MM.1S (cell line): ENCODE results near the gene CDK5RAP2.

Source experiments
- DNase-seq: peaks from one replicate; pipeline ENCODE4 v3.0.0-alpha.2; 2015
- H2AFZ ChIP-seq: fragments of 300-600 bp; sonication (generic); 2 replicates; pipeline ENCODE4 v1.6.0; 2016; ENCODE audit warnings: antibody characterized with exemption, low read length
- H3F3A ChIP-seq: fragments of 300-600 bp; sonication (generic); 2 replicates; pipeline ENCODE4 v1.6.1; 2016; ENCODE audit warnings: mild to moderate bottlenecking, antibody characterized with exemption, low read length, moderate library complexity, mixed read lengths; ENCODE audit not compliant: insufficient read depth
- H3K27ac ChIP-seq: fragments of 300-600 bp; sonication (generic); 2 replicates; pipeline ENCODE4 v1.5.1; 2016; ENCODE audit warnings: mild to moderate bottlenecking, low read length
- H3K27me3 ChIP-seq: fragments of 300-600 bp; sonication (generic); replicated peaks from 2 replicates; pipeline ENCODE4 v1.6.0; 2016; ENCODE audit warnings: low read length; ENCODE audit not compliant: insufficient read depth
- H3K36me3 ChIP-seq: fragments of 300-600 bp; sonication (generic); replicated peaks from 2 replicates; pipeline ENCODE4 v1.6.1; 2016; ENCODE audit warnings: mild to moderate bottlenecking, low read length, mixed read lengths; ENCODE audit not compliant: insufficient read depth
- H3K4me1 ChIP-seq: fragments of 300-600 bp; sonication (generic); 2 replicates; pipeline ENCODE4 v1.6.1; 2016; ENCODE audit warnings: low read length, mixed read lengths
- H3K4me2 ChIP-seq: fragments of 300-600 bp; sonication (generic); 2 replicates; pipeline ENCODE4 v1.6.0; 2016; ENCODE audit warnings: low read depth, low read length
- H3K4me3 ChIP-seq: fragments of 300-600 bp; sonication (generic); 2 replicates; pipeline ENCODE4 v1.5.1; 2016; ENCODE audit warnings: low read length, mixed read lengths
- H3K79me2 ChIP-seq: fragments of 300-600 bp; sonication (generic); 2 replicates; pipeline ENCODE4 v1.6.1; 2016; ENCODE audit warnings: mixed run types, low read length, mixed read lengths
- H3K9ac ChIP-seq: fragments of 300-600 bp; sonication (generic); 2 replicates; pipeline ENCODE4 v1.6.1; 2016; ENCODE audit warnings: low read length, mixed read lengths
- H3K9me2 ChIP-seq: fragments of 300-600 bp; sonication (generic); replicated peaks from 2 replicates; pipeline ENCODE4 v1.6.1; 2016; ENCODE audit warnings: mild to moderate bottlenecking, low read length, mixed read lengths; ENCODE audit not compliant: insufficient read depth
- H3K9me3 ChIP-seq: fragments of 300-600 bp; sonication (generic); replicated peaks from 2 replicates; pipeline ENCODE4 v1.6.1; 2016; ENCODE audit warnings: mild to moderate bottlenecking, low read length, mixed read lengths; ENCODE audit not compliant: insufficient read depth
- H4K20me1 ChIP-seq: fragments of 300-600 bp; sonication (generic); 2 replicates; pipeline ENCODE4 v1.6.1; 2016; ENCODE audit warnings: mild to moderate bottlenecking, low read length, moderate library complexity, mixed read lengths; ENCODE audit not compliant: insufficient read depth
- EZH2 ChIP-seq: fragments of 300-600 bp; sonication (generic); optimal IDR thresholded peaks from 2 replicates; pipeline ENCODE3; 2017; ENCODE audit warnings: low read depth, mild to moderate bottlenecking, antibody characterized with exemption, low read length, mixed read lengths
- EZH2phosphoT487 ChIP-seq: fragments of 300-600 bp; sonication (generic); IDR thresholded peaks from 2 replicates; pipeline ENCODE4 v1.6.1; 2018; ENCODE audit warnings: antibody characterized with exemption, low read length
- TF ChIP-seq, protein P1 (sequence below): fragments of 300-600 bp; sonication (generic); IDR thresholded peaks from 2 replicates; pipeline ENCODE4 v1.5.1; 2016; ENCODE audit warnings: antibody characterized with exemption, low read length, mixed read lengths

The CDK5RAP2 gene

GRCh38 chr9:120376101-120376500 lies 203.9 kb downstream of the CDK5RAP2 start:
- Histone ChIP-seq H3K27me3 (no peaks in the 10 kb centered on the region), H3K4me3 (no peak overlapping the region), H3K79me2 (no peaks in the 10 kb centered on the region)

GRCh38 chr9:120375316-120375715 lies 204.7 kb downstream of the CDK5RAP2 start:
- Histone ChIP-seq H3K9me2 (no peaks in the 10 kb centered on the region), H3K27ac (no peak overlapping the region), H3K9ac (no peak overlapping the region), H3F3A (no peaks in the 10 kb centered on the region), H3K4me3 (no peak overlapping the region), H4K20me1 (no peaks in the 10 kb centered on the region), H2AFZ (no peak overlapping the region), H3K4me1 (no peaks in the 10 kb centered on the region), H3K4me2 (no peak overlapping the region), H3K27me3 (no peaks in the 10 kb centered on the region), H3K9me3 (no peaks in the 10 kb centered on the region), H3K36me3 (no peaks in the 10 kb centered on the region), H3K79me2 (no peaks in the 10 kb centered on the region)
- TF ChIP-seq EZH2 (no peak), EZH2phosphoT487 (no peak)
- TF ChIP-seq, protein P1, sequence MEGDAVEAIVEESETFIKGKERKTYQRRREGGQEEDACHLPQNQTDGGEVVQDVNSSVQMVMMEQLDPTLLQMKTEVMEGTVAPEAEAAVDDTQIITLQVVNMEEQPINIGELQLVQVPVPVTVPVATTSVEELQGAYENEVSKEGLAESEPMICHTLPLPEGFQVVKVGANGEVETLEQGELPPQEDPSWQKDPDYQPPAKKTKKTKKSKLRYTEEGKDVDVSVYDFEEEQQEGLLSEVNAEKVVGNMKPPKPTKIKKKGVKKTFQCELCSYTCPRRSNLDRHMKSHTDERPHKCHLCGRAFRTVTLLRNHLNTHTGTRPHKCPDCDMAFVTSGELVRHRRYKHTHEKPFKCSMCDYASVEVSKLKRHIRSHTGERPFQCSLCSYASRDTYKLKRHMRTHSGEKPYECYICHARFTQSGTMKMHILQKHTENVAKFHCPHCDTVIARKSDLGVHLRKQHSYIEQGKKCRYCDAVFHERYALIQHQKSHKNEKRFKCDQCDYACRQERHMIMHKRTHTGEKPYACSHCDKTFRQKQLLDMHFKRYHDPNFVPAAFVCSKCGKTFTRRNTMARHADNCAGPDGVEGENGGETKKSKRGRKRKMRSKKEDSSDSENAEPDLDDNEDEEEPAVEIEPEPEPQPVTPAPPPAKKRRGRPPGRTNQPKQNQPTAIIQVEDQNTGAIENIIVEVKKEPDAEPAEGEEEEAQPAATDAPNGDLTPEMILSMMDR: no peak
- no peak for DNase-seq

More at GRCh38 chr9:120376101-120376500, 203.9 kb downstream of the CDK5RAP2 start:
- no peaks in the 10 kb centered on the region for H3K9me2 ChIP-seq
- H4K20me1 ChIP-seq: no peaks in the 10 kb centered on the region
- H3K9me3 ChIP-seq: no peaks in the 10 kb centered on the region
- no peak for DNase-seq
- TF ChIP-seq EZH2phosphoT487 (no peak), EZH2 (no peak)
- TF ChIP-seq, protein P1: no peak
- no peaks in the 10 kb centered on the region for H3F3A ChIP-seq
- H3K4me2 ChIP-seq: no peak overlapping the region
- no peak overlapping the region for H3K9ac ChIP-seq
- no peaks in the 10 kb centered on the region for H3K4me1 ChIP-seq
- no peak overlapping the region for H3K27ac ChIP-seq
- H2AFZ ChIP-seq: no peak overlapping the region
- no peaks in the 10 kb centered on the region for H3K36me3 ChIP-seq

- H3K36me3 ChIP-seq: no peaks in the 10 kb centered on the region
- no peaks in the 10 kb centered on the region for H3K79me2 ChIP-seq
- no peaks in the 10 kb centered on the region for H3K27me3 ChIP-seq
- no peaks in the 10 kb centered on the region for H3K9me3 ChIP-seq
- H3K9me2 ChIP-seq: no peaks in the 10 kb centered on the region
- H3K4me3 ChIP-seq: no peak overlapping the region
- H3K4me2 ChIP-seq: no peak overlapping the region
- no peaks in the 10 kb centered on the region for H3F3A ChIP-seq
- DNase-seq: no peak
- H2AFZ ChIP-seq: no peak overlapping the region
- H4K20me1 ChIP-seq: no peaks in the 10 kb centered on the region
- H3K9ac ChIP-seq: no peak overlapping the region
- no peak for TF ChIP-seq EZH2phosphoT487
- TF ChIP-seq, protein P1: no peak
- no peak for TF ChIP-seq EZH2
- H3K4me1 ChIP-seq: no peaks in the 10 kb centered on the region
- H3K27ac ChIP-seq: no peak overlapping the region
Measured at GRCh38 chr9:120374817-120375216, 205.2 kb downstream of the CDK5RAP2 start.
